D721Med (cell line): Measurements from ENCODE around the gene SEMA4F.

Experiments used
- DNase-seq: peaks from one replicate; pipeline ENCODE4 v3.0.0; 2011; ENCODE audit warnings: low spot score; ENCODE audit not compliant: insufficient read length
- FAIRE-seq: peaks from 2 replicates; lab custom pipeline; 2011; peaks lifted over from hg19 to GRCh38; lab: Jason Lieb, UNC
- TF ChIP-seq, protein P1 (sequence below): IDR thresholded peaks from 2 replicates; pipeline ENCODE4 v1.5.1; 2012; ENCODE audit warnings: mild to moderate bottlenecking, control low read depth; ENCODE audit not compliant: insufficient read depth; ENCODE audit errors: missing control alignments

SEMA4F gene

DNA sequence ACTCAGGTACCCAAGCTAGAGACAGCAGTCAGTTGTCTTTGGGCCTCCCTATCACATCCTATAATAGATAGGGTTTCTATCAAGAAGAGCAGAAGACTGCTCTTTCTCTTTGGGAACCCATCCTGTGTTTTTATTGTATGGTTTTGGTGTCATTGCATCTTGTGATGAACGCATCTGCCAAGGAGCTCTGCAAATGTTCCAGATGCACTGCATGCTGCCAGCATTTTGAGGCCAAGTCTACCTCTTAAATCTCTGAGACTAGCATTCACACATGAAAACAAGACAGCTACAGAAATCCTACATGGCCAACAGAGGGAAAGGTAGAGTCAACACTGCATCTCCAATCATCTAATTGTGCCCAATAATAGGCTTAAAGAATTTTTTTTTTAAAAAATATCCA is 14.0 kb downstream of the SEMA4F start:
- no peak for DNase-seq
- TF ChIP-seq, protein P1, sequence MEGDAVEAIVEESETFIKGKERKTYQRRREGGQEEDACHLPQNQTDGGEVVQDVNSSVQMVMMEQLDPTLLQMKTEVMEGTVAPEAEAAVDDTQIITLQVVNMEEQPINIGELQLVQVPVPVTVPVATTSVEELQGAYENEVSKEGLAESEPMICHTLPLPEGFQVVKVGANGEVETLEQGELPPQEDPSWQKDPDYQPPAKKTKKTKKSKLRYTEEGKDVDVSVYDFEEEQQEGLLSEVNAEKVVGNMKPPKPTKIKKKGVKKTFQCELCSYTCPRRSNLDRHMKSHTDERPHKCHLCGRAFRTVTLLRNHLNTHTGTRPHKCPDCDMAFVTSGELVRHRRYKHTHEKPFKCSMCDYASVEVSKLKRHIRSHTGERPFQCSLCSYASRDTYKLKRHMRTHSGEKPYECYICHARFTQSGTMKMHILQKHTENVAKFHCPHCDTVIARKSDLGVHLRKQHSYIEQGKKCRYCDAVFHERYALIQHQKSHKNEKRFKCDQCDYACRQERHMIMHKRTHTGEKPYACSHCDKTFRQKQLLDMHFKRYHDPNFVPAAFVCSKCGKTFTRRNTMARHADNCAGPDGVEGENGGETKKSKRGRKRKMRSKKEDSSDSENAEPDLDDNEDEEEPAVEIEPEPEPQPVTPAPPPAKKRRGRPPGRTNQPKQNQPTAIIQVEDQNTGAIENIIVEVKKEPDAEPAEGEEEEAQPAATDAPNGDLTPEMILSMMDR, result no peak
- no peak for FAIRE-seq

DNA sequence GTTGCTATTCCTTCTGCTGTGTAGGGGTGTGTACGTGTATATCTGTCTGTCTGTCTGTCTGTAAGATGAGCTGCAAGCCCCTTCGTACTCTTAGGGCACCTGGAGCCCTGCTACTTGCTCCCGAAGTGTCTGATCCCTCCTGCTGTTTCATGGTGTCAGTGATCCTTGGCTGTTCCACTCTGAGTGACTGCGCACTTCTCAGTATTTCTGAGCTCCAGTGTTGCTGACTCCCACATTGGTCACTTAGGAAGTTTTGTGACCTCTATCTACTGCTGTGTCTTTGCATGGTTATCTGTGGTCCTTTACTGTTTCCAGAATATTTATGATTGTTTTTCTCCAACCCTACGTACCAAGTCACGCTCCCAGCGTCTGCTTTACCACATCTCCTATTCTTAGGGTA is 16.2 kb downstream of the SEMA4F start:
- no peak for DNase-seq
- FAIRE-seq, result no peak
- TF ChIP-seq, protein P1, result no peak

DNA sequence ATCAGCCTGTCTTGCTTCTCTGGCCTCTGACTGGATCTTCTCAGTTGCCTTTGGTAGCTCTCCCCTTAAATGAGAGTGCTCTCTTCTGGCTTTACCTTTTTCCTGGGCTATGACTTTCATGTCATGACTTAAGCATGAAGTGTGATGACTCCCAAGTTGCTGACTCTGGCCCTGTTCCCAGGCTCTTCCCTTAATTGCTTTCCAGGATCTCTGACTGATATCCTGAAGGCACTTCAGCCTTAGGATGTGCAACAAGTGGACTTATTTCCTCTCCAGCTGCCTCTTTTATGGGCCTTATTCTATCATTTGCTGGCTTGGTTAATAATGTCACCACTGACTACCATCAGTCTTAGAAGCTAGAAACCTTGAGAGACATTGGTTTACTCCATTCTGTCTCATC is 17.4 kb downstream of the SEMA4F start:
- no peak for DNase-seq
- TF ChIP-seq, protein P1, result no peak
- FAIRE-seq, result no peak

DNA sequence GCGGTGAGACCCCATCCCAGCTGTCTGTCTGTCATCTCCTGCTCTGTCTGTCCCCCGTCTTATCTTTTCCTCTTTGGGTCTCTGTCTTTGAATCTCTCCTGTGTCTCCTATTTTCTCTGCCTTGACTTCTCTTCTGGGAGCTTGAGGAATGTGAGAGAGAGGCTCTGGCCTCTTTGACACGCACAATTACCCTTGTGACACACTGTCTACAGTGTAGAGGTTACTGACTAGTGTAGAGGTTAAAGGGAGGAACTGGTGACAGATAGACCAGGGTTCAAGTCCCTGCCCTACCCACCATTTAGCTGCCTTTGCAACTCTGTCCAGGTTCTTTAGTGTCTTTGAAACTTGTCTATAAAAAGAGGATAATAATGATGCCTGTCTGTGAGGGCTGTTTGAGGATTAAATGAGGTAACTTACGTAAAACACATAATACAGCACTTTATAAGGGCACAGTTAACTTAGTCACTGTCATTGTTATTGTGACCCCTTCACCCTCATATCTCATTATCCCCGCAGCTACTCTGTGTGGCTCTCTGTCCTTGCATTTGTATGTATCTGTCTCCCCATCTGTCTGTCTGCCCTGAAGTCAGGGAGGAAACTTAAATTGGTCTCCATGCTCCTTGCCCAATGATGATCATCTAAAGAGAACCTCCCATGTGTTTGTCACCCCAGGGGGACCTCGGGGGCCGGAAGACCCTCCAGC is 19.9 kb downstream of the SEMA4F start:
- FAIRE-seq (no peak), DNase-seq (no peak)
- TF ChIP-seq, protein P1, result no peak

DNA sequence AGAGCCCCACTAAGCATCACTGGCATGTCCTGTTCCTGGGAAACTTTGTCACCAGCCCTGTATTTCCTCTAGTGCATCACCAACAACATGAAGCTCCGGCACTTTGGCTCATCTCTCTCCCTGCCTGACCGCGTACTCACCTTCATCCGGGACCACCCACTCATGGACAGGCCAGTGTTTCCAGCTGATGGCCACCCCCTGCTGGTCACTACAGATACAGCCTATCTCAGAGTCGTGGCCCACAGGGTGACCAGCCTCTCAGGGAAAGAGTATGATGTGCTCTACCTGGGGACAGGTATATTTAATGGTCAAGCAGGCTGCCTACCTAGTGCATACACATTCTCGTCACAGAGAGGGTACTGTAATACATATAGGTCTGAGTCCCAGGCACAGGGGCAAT is 21.0 kb downstream of the SEMA4F start:
- DNase-seq (no peak), FAIRE-seq (no peak)
- TF ChIP-seq, protein P1, result no peak

DNA sequence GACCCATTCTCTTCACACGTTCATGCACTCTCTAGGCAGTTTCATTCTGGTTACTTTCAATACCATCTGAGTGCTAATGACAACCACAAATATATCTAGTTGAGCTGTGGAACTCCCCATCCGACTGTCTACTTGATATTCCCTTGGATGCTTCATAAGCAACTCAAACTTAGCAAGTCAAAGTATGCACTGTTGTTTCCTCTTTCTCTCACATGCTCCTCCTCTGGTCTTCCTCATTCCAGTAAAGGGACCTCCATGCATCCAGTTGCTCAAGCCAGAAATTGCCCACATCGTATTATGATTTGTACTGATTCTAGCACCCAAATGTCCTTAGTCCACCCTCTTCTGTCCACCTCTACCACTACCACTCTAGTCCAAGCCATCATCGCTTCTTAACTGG is 22.3 kb downstream of the SEMA4F start:
- FAIRE-seq, result no peak
- TF ChIP-seq, protein P1, result no peak
- no peak for DNase-seq

DNA sequence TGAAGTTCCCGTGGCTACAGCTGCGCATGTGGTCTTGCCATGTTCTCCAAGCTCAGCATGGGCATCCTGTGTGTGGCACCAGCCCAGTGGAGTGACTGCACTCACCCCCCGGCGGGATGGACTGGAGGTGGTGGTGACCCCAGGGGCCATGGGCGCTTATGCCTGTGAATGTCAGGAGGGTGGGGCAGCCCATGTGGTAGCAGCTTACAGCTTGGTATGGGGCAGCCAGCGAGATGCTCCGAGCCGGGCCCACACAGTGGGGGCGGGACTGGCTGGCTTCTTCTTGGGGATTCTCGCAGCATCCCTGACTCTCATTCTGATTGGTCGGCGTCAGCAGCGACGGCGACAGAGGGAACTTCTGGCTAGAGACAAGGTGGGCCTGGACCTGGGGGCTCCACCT is 25.6 kb downstream of the SEMA4F start:
- FAIRE-seq (no peak), DNase-seq (no peak)
- TF ChIP-seq, protein P1, result no peak
